Measurements from ENCODE around the gene GP9. TPM values are rescaled to one million over a fixed set of nuclear protein-coding genes. Genes with fewer than 3 reads are reported as not detected.

The GP9 gene
- total and polyA plus RNA-seq, 2 donors (not counting 1 experiment from before 2014, with no cell fraction given), result not detected

DNA sequence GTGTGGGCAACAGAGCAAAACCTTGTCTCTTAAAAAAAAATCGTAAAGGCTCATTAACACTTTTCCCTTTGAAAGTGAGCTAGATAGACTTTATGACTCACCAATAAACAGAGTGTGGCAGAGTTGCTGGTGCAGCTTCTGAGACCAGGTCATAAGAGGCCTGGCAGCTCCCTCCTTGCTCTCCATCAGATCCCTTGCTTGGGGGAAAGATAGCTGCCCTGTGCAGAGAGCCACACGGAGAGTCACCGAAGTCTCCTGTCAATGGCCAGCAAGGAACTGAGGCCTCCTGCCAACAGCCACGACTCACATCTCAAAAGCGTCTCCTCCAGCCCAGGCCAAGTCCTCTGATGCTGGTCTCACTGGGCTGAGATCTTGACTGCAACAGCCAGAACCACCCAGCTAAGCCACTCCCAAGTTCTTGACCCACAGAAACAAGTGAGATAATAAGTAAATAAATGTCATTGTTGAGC, 8.7 kb upstream of the GP9 start:
- TF ChIP-seq EZH2 (IDR thresholded peaks at IDR 0.05; ENCODE audit: low read length, missing control alignments), result no peak
- TF ChIP-seq, protein P1, sequence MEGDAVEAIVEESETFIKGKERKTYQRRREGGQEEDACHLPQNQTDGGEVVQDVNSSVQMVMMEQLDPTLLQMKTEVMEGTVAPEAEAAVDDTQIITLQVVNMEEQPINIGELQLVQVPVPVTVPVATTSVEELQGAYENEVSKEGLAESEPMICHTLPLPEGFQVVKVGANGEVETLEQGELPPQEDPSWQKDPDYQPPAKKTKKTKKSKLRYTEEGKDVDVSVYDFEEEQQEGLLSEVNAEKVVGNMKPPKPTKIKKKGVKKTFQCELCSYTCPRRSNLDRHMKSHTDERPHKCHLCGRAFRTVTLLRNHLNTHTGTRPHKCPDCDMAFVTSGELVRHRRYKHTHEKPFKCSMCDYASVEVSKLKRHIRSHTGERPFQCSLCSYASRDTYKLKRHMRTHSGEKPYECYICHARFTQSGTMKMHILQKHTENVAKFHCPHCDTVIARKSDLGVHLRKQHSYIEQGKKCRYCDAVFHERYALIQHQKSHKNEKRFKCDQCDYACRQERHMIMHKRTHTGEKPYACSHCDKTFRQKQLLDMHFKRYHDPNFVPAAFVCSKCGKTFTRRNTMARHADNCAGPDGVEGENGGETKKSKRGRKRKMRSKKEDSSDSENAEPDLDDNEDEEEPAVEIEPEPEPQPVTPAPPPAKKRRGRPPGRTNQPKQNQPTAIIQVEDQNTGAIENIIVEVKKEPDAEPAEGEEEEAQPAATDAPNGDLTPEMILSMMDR (conservative IDR thresholded peaks at IDR 0.05 in 1 of 2, IDR thresholded peaks at IDR 0.05 in 1 of 2; ENCODE audit: low read depth in 1 of 2, low read length in 2 of 2), result no peak
- H3K4me3 ChIP-seq (replicated peaks in 1 of 4; ENCODE audit: control extremely low read depth in 1 of 4, insufficient read depth in 1 of 4, low read depth in 3 of 4, low read length in 4 of 4), result no peak overlapping the region
- H3K79me2 ChIP-seq (ENCODE audit: control insufficient read depth, insufficient read depth, low read length), result no peaks in the 10 kb centered on the region
- no peaks in the 10 kb centered on the region for H3K36me3 ChIP-seq (ENCODE audit: control insufficient read depth, insufficient read depth, low read length)
- H3K4me1 ChIP-seq (ENCODE audit: control insufficient read depth, extremely low read depth, insufficient read depth, low read length), result no peaks in the 10 kb centered on the region
- DNase-seq (ENCODE audit: low read depth in 2 of 2), result no peak
- no peak overlapping the region for H3K27ac ChIP-seq (ENCODE audit: insufficient read depth, low read length)
- H3K4me2 ChIP-seq (ENCODE audit: extremely low read depth, insufficient read depth, low read length), result no peak overlapping the region
- no peaks in the 10 kb centered on the region for H3K9me3 ChIP-seq (ENCODE audit: control insufficient read depth, insufficient read depth, low read depth, low read length)
- no peak overlapping the region for H2AFZ ChIP-seq (ENCODE audit: low read length)
- H3K27me3 ChIP-seq (ENCODE audit: control insufficient read depth, insufficient read depth, low read length), result no peaks in the 10 kb centered on the region
- no peak overlapping the region for H3K9ac ChIP-seq (ENCODE audit: insufficient read depth, low read length)
- no peaks in the 10 kb centered on the region for H4K20me1 ChIP-seq (ENCODE audit: control insufficient read depth, extremely low read depth, insufficient read depth, low read length)

DNA sequence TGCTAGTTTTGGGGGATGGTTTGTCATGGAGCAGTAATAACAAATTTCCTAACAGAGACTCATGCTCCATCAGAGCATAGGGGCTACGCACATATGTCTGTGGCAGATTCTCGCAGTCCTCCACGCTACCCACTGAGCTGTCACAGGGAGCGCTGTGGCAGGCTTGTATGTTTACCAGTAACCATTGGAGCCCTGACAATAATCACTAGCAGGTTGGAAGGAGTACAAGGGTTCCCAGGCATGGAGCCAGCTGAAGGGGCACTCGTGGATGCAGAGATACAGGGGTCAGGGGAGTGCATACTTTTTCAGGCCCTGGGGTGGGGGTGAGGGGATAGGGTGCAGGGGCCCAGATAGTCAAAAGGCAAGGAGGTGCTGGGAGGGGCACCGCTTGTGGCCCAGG, 7.9 kb upstream of the GP9 start:
- Histone ChIP-seq H3K4me1 (ENCODE audit: control insufficient read depth, extremely low read depth, insufficient read depth, low read length) (no peaks in the 10 kb centered on the region), H3K9me3 (ENCODE audit: control insufficient read depth, insufficient read depth, low read depth, low read length) (no peaks in the 10 kb centered on the region), H2AFZ (ENCODE audit: low read length) (no peak overlapping the region), H3K79me2 (ENCODE audit: control insufficient read depth, insufficient read depth, low read length) (no peaks in the 10 kb centered on the region), H3K27ac (ENCODE audit: insufficient read depth, low read length) (no peak overlapping the region), H3K4me2 (ENCODE audit: extremely low read depth, insufficient read depth, low read length) (no peak overlapping the region), H3K9ac (ENCODE audit: insufficient read depth, low read length) (no peak overlapping the region), H4K20me1 (ENCODE audit: control insufficient read depth, extremely low read depth, insufficient read depth, low read length) (no peaks in the 10 kb centered on the region), H3K36me3 (ENCODE audit: control insufficient read depth, insufficient read depth, low read length) (no peaks in the 10 kb centered on the region), H3K27me3 (ENCODE audit: control insufficient read depth, insufficient read depth, low read length) (no peaks in the 10 kb centered on the region), H3K4me3 (replicated peaks in 1 of 4; ENCODE audit: control extremely low read depth in 1 of 4, insufficient read depth in 1 of 4, low read depth in 3 of 4, low read length in 4 of 4) (no peak overlapping the region)
- DNase-seq (ENCODE audit: low read depth in 2 of 2), result no peak
- TF ChIP-seq, protein P1 (conservative IDR thresholded peaks at IDR 0.05 in 1 of 2, IDR thresholded peaks at IDR 0.05 in 1 of 2; ENCODE audit: low read depth in 1 of 2, low read length in 2 of 2), result no peak
- TF ChIP-seq EZH2 (IDR thresholded peaks at IDR 0.05; ENCODE audit: low read length, missing control alignments), result no peak

DNA sequence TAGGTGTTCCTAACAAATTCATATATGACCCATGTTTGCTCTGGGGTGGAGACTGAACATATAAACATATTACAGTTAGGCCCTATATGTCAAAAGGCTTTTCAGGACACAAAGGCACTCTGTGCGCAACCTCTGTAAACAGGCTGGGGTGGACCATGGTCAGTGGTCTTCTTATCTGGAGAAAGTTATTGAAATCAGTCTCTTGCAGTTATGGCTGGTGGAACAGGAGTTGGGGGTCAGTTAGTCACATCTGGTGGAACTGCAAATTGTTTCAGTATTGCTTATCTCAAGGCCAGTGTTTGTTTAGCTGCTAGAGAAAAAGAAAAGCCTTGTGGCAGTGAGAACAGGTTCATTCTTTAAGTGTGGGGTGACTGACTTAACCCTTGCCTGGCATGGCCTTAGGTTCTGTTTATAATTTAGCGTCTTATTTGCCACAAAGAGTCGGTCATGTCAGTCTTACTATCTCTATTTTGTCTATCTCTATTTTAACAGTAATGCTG, 5.9 kb upstream of the GP9 start:
- no peak for TF ChIP-seq EZH2 (IDR thresholded peaks at IDR 0.05; ENCODE audit: low read length, missing control alignments)
- TF ChIP-seq, protein P1 (conservative IDR thresholded peaks at IDR 0.05 in 1 of 2, IDR thresholded peaks at IDR 0.05 in 1 of 2; ENCODE audit: low read depth in 1 of 2, low read length in 2 of 2), result no peak
- H3K27me3 ChIP-seq (ENCODE audit: control insufficient read depth, insufficient read depth, low read length), result no peaks in the 10 kb centered on the region
- DNase-seq (ENCODE audit: low read depth in 2 of 2), result no peak
- no peak overlapping the region for H2AFZ ChIP-seq (ENCODE audit: low read length)
- H3K4me3 ChIP-seq (replicated peaks in 1 of 4; ENCODE audit: control extremely low read depth in 1 of 4, insufficient read depth in 1 of 4, low read depth in 3 of 4, low read length in 4 of 4), result no peak overlapping the region
- H3K4me2 ChIP-seq (ENCODE audit: extremely low read depth, insufficient read depth, low read length), result no peak overlapping the region
- H3K27ac ChIP-seq (ENCODE audit: insufficient read depth, low read length), result no peak overlapping the region
- no peaks in the 10 kb centered on the region for H3K9me3 ChIP-seq (ENCODE audit: control insufficient read depth, insufficient read depth, low read depth, low read length)
- H3K9ac ChIP-seq (ENCODE audit: insufficient read depth, low read length), result no peak overlapping the region
- H3K79me2 ChIP-seq (ENCODE audit: control insufficient read depth, insufficient read depth, low read length), result no peaks in the 10 kb centered on the region
- no peaks in the 10 kb centered on the region for H3K36me3 ChIP-seq (ENCODE audit: control insufficient read depth, insufficient read depth, low read length)
- H3K4me1 ChIP-seq (ENCODE audit: control insufficient read depth, extremely low read depth, insufficient read depth, low read length), result no peaks in the 10 kb centered on the region
- no peaks in the 10 kb centered on the region for H4K20me1 ChIP-seq (ENCODE audit: control insufficient read depth, extremely low read depth, insufficient read depth, low read length)

Measured in fibroblast of lung (primary cell).